Stimulated activated CD8-positive, alpha-beta memory T cell treated with anti-CD3 and anti-CD28 coated beads, Interleukin-12 subunit alpha, Interleukin-12 subunit beta, amount 100 ng/mL, for 24 hours (primary cell): Measurements from ENCODE around the gene ALG6.
"Not testable (repeated sequence)": the region's sequence is repeated elsewhere in the genome, so short reads cannot be mapped to it uniquely, and the experiment has no call there.

Source experiments
- DNase-seq: peaks from one replicate; pipeline ENCODE4 v3.0.0-alpha.2; 2020; ENCODE audit errors: extremely low read depth

The ALG6 gene

DNA sequence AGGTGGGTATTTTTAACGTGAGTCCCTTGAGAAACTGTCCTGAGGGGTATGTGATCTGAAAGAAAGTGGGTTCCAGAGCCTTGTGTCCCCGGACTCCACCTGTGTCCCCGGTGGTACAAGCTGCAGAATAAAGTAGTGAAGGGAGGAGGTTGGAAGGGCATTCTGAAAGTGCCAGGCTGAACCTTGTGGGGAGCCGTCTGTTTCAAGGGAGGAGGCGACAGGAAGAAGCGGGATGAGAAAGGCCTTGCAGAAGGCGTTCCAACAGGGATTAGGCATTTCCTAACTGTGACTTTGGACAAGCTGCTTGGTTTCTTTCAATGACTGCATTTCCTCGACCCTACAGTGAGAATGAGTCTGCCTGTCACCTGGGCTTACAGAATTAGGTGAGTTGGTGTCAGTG lies 39.3 kb upstream of the ALG6 start:
- DNase-seq = no peak

DNA sequence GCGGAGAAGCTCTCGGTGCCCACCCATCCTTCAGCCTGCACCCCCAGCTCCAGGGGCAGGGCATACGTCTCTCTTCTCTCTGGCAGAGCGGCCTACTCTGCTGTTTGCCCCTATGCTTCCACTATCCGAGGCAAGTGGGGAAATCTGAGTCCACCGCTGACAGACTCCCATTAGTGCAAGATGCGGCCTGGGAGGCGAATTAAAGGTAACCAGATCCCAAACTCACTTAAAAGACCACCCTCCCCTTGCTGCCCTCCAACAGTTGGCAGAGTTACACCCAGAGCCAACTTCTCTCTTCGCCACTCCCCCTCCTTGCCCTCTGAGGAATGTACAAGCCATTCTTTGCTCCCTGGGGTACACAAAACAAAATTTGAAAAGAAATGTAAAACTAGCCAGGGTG lies 38.6 kb upstream of the ALG6 start:
- DNase-seq = no peak

DNA sequence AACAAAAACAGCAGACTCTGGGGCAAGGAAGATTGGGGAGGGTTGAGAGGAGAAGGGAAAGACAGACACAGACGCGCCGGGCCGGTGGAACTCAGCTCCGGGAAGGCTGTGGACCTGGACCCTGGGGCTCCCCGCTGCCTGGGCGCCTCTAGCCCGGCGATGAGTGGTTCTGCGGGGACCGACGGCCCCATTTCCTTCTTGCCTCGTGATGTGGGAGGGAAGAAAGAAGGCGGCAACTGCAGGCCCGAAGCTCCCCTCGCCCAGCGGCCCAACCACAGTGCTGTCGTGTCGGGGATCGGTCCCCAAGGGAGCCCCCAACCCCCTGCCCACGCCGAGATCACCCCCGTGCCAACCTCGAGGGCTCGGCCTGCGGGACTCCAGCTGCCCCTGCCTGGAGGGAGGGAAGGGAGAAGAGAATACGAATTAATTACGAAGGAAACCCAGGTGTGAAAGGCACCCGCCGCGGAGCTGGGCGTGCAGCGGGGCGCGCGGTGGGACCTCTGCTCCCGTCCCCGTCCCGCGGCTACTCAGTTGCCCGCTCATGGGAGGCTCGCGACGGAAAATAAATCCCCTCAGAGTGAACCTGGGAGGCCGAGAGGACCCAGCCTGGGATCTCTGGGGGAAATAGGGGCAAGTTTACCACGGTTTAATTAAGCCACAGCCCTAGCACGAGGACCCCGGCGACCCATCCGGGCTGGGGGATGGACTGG lies 37.7 kb upstream of the ALG6 start:
- DNase-seq = no peak

DNA sequence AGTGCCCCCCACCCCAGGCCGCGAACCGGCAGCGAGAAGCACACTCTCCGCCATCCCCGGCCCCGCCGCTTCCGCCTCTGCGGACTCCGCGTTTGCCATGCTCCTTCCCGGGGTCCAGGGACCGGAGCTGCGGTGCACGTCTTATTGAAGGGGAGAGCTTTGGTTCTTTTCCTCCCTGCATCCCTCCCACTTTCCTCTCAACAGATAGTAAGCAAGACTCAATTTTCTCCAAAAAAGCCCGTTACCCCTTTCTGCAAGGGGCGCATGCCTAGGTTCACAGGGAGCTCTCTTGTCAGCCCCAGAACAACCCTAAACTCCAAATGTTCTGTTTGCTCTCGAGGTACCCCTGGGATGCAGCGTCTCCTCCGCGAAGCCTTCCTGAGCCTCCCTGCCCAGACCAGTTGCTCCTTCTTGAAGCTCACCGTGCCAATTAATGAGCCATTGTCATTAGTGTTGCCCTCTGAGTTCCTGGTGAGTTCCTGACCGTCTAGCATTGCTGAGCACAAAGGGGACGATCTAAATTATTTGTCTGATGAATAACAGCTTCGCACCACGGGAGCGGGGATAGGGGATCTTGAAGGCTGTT lies 37.0 kb upstream of the ALG6 start:
- no peak for DNase-seq

DNA sequence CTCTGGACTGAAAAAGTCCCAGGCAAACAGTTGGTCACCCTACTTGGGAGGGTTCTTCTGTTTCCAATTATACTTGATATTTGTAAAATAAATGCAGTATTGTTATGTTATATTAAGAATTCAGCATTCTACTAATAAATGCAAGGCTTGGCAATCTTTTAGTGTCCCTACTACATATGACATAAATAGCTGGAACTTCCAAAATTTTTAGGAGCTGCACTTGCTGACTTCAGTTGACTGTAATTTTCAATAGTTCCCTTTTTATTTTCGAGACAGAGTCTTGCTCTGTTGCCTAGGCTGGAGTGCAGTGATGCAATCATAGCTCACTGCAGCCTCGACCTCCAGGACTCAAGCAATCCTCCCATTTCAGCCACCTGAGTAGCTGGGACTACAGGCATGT lies 25.0 kb upstream of the ALG6 start:
- no peak for DNase-seq

DNA sequence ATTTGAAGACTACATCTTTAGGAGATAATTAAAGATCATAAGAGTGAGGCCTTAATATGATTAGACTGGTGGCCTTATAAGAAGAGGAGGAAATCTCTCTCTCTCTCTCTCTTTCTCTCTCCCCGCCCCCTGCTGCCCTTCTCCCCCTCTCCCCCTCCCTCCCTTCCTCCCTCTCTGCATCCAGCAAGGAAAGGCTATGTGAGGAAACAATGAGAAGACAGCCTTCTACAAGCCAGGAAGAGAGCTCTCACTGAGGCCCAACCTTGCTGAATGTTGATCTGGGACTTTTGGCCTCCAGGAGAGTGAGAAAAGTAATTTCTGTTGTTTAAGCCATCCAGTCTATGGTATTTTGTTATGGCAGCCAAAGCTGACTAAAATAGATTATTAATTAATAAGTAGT lies 23.5 kb upstream of the ALG6 start:
- no peak for DNase-seq

DNA sequence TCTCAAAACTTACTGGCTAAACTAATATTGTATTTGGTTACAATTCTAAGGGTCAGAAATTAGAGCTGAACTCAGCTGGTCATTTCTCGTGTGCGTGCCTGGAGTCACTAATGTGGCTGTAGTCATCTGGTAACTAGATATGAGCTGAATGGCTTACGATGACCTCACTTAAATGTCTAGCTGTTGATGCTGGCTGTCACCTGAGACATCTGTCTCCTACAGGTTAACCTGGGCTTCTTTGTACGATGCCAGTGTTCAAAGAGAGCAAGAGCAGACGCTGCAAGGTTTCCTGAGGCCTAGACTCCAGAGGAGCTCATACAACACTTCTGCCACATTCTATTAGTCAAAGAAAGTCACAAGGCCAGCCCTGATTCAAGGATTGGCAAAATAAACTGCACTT lies 17.1 kb upstream of the ALG6 start:
- no peak for DNase-seq

DNA sequence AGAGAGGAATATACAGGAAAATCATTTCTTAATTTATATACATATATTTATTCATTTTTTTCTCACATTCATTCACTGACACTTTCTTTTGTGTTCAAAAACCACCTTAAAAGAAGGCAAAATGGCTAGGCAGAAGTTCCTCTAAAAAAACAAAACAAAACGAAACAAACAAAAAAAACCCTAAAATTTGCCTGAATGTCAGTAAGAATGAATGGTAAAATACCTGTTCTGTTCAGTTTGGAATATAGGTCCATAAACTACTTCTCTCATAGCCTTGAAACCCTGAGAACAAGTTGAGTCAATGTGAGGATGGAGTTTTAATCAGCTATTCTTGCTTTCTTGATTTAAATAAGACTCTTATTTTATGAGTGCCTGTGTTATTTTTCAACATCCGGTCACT lies 14.7 kb upstream of the ALG6 start:
- no peak for DNase-seq

DNA sequence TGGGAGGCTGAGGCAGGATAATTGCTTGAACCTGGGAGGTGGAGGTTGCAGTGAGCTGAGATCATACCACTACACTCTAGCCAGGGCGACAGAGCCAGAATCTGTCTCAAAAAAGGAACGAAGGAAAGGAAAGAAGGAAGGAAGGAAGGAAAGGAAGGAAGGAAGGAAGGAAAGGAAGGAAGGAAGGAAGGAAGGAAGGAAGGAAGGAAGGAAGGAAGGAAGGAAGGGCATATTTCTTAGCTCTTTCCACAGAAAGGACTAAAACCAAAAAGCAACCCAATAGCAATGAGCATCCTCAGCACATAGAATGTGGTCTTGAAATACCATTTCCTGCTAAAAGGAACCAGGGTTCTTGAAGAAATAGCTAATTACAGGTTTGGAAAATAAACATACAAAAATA lies 11.2 kb upstream of the ALG6 start:
- DNase-seq = not testable (repeated sequence)

DNA sequence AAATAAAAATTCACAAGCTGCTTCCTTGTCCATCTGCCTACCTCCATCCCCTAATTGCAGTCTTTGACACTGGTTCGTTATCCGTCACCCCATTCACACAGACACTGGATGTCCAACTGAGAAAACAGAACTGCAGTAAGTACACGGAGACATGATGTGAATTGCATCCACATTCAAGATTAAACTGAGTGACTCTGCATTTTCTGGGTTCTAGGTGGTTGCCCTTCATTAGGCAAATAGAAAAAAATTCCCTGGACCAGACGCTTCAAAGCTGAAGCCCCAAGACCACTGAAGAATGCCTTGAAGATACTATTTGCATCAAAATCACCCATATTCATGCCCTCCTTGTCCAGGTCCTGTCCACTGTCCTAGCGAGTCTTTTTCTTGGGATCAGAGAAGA lies 7.9 kb upstream of the ALG6 start:
- DNase-seq = no peak

DNA sequence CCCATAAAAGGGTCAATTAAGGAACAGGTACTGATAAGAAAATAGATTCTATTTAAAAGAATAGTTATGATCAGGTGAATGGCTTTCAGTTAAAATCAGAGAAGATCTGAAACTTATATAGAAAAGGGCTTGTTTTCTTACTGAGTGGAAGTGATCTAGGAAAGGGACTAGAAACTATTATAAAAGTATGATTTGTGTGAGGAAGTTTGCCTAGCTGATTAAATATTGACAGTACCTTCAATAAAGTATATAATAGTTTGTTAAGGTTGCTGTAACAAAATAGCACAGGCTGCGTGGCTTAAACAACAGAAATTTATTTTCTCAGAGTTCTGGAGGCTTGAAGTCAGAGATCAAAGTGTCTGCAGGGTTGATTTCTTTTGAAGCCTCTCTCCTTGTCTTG lies 5.4 kb upstream of the ALG6 start:
- no peak for DNase-seq

DNA sequence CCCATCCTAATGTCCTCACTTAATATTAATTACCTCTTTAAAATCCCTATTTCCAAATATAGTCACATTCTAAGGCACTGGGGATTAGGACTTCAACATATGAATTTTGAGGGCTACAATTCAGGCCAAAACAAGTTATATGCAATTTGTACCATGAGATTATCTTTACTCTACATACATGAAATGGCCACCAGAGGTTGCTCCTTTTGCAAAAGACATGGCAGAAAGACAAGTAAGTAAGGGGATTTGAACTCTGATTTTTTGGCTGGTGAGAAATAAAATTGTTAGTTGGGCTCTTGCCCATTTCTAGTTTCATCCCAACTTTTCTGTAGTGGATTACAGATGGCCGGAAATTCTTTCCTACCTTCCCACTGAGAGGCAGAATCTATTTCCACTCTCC lies 4.8 kb upstream of the ALG6 start:
- DNase-seq = no peak

DNA sequence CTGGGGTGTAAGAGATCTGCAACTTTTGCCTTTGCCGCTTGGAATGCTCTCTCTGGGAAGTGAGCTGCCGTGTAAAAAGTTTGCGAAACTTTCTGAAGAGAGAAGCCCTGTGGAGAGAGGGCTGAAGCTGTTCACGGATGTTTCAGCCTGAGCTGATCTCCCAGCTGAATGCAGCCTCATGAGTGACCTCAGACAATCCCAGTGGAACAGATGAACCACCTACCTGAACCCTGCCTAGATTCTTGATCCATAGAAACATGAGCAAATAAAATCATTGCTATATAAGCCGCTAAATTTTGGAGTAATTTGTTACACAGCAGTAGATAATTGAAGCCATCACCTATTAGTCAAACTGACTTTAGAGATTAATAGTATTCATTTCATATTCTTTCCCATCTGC lies 4.4 kb upstream of the ALG6 start:
- no peak for DNase-seq

DNA sequence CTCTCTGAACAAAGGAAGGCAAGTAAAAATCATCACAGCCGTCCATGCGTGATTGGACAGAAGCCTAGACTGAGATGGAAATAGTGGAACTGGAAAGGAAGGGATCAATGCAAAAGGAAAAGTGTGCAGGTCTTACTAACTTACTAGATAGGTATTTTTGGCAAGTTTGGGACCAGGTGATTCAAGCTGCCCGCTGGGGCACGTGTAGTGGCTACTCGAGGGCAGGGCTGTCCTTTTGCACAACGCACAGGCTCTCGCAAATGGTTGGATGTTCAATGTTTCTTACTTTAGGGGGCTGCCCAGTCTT lies 566 bp upstream of the ALG6 start:
- no peak for DNase-seq

DNA sequence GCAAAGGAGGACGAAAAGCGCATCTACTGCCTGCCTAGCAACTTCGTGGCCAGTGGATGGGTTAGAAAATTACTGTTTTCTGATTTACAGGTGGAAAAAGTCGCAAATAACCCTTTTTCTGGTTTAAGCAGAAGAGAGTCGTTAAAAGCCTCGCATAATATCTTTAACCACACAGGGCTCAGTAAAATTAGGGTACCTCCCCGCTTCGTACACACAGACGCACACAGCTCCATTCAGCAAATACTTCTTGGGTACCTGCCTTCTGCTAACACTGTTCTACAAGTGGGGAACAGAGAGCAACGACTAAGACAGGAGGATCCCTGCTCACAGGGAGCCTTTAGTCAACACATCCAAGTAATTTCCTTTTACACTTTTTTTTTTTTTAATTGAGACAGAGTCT lies 704 bp downstream of the ALG6 start:
- DNase-seq = no peak

DNA sequence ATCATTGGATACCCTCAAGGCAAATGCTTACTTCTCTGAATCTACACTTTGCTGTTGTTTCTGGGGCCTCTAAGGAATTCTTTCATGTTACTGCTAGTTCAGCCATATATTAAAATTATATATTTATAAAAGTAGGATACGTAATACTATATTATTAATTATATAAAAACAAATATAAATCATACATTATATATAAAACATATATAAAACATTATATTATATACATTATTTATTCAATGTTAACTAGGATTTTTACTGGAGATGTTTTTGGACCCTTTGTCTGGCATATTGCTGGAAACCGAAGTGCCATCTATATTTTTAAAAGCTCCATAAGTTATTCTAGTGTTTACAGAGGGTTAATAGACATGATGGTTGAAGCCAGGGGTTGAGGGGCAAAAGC lies 12.2 kb downstream of the ALG6 start:
- DNase-seq = no peak

DNA sequence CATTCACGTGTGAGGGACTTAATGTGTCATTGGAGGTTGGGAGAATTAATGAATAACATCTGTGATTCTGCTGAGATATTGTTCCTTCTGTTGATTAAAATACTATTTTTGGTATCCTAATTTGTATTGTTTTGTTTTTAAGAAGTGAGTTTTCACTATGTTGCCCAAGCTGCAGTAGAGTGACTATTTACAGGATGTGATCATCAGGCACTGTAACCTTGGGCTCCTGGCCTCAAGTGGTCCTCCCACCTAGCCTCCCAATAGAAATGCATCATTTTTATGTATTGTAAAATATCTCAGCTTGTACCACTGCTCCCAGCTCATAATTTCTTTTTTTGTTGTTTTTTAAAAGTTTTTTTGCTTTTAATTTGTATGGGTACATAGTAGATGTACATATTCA lies 14.3 kb downstream of the ALG6 start:
- no peak for DNase-seq

DNA sequence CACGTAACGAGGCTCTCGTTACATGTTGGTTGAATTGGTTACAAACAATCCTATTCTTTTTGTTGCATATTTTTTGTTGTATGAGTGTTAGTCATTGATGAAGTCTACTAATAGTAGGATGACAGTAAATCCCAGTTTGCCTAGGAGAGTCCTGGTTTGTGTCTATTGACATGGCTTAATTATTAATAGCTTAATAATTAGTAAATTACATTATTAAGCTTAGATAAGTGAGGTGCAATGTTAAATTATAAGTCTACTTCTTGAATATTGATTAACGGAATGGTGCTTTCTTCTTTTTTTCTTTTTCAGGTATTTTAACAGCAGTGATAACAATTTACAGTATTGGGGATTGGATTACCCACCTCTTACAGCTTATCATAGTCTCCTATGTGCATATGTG lies 34.5 kb downstream of the ALG6 start:
- DNase-seq = no peak

DNA sequence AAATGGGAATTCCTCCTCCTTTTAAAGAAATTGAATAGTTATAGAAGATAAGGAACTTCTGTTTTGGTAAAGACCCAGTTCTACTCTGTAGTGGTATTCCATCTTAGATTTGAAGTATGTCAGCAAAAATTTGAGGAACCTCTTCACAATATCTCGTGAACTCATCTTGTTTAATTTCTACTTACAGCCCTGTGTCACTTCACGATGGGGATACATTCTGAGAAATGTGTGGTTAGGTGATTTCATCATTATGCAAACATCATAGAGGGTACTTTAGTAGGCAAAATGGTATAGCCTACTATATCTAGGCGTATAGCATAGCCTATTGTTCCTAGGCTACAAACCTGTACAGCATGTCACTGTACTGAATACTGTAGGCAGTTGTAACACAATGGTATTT lies 36.0 kb downstream of the ALG6 start:
- DNase-seq = no peak

DNA sequence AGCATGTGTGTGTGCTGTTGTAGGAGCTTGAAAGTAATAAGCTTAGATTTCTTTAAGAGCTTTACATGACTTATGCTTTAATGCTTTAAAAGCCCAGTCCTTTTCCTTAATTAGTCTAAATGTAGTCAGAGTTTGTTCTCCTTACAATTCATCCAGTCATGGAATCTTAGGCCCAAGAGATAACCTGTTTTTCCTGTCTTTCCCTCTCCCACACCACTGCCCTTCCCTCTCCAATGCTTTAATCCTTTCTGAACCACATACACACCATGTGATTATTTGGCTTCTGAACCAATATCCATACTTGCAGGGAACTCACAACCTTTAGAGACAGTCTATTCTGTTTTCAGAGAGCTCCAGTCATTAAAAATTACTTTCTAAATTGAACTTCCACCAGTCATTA lies 37.6 kb downstream of the ALG6 start:
- no peak for DNase-seq

DNA sequence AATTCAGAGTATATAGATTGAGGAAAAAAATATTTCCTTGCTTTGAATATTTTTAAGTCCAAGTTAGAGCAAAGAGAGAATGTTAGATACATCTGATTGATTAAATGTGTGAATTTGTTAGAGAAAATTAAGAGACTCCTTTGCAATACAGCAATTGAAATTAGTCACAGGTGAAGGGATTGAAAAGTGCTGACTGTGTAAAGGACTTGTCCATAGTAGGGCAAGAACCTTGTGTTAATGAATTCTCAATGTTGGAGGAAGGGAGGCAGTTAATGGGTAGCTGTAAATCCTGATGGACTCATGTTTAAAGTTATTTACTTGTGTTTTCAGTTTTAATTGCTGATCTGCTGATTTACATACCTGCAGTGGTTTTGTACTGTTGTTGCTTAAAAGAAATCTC lies 38.6 kb downstream of the ALG6 start:
- DNase-seq = no peak

DNA sequence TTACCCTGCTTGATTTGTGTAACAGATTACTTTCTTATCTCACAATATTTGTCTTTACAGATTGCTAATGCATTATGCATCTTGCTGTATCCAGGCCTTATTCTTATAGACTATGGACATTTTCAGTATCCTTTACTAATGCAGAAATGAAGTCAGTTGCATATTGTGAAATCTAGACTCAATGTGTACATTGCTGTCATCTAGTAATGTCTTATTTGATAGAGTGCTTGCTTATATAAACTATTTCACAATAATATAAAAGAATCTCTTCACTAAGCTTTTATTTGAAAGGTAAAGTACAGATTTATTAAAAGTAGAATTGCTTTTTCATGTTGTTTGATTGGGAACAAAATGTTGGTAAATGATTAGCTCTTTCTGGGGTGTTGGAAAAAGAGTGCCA lies 39.6 kb downstream of the ALG6 start:
- DNase-seq = no peak

DNA sequence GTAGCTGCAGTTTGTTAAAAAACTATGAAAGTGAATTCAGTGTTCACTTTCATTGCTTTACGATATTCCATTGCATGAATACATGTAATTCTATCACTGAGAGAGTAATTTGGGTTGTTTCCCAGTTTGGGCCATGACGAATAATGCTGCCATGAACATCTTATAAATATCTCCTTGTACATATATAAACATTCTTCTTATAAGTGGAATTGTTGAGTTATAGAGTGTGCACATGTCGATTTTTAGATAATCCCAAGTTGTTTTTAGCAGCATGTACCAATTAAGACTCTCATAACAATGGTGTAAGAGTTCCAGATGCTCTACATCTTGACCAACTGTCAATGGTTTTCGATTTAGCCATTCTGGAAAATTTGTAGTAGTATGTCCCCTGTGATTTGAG lies 40.9 kb downstream of the ALG6 start:
- no peak for DNase-seq

DNA sequence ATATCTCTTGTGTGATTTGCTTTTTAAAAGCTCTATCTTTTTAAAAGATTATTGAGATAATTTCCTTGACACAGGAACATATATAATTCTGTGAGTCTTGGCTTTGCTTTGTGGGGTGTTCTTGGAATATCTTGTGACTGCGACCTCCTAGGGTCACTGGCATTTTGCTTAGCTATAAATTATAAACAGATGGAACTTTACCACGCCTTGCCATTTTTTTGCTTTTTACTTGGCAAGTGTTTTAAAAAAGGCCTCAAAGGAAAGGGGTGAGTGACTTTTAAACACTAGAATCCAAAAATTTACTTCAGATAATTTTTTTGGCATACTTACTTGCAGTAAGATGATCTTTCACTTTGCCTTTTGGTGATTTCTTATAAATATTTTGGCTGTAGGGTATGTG lies 43.6 kb downstream of the ALG6 start:
- DNase-seq = no peak
